Activated CD4-positive, alpha-beta T cell treated with anti-CD3 and anti-CD28 coated beads, Interleukin-2, amount 50 U/mL, for 48 hours (primary cell): ENCODE measurements around the gene ZBTB46.
"Not testable (repeated sequence)": the region's sequence is repeated elsewhere in the genome, so short reads cannot be mapped to it uniquely, and the experiment has no call there.

Source experiments
- DNase-seq, 2 experiments: peaks; one replicate each; pipeline ENCODE4 v3.0.0-alpha.2; 2020

ZBTB46 gene

GRCh38 chr20:63732118-63733095 is 98.7 kb downstream of the ZBTB46 start:
- DNase-seq = no peak

GRCh38 chr20:63731410-63731809 is 99.7 kb downstream of the ZBTB46 start:
- DNase-seq = no peak

GRCh38 chr20:63730189-63730733 is 100.8 kb downstream of the ZBTB46 start:
- DNase-seq = not testable (repeated sequence)

- not testable (repeated sequence) for DNase-seq
These were observed 108.0 kb downstream of the ZBTB46 start for GRCh38 chr20:63722967-63723622.

GRCh38 chr20:63718996-63719395 is 112.1 kb downstream of the ZBTB46 start:
- DNase-seq = no peak

- DNase-seq = no peak
These were observed 116.2 kb downstream of the ZBTB46 start for GRCh38 chr20:63714858-63715257.

- DNase-seq = no peak
These were observed 118.9 kb downstream of the ZBTB46 start for GRCh38 chr20:63712191-63712590.

- no peak for DNase-seq
These were observed 119.9 kb downstream of the ZBTB46 start for GRCh38 chr20:63711085-63711645.

- no peak for DNase-seq
These were observed 121.9 kb downstream of the ZBTB46 start for GRCh38 chr20:63709149-63709527.

GRCh38 chr20:63708301-63709148 is 122.5 kb downstream of the ZBTB46 start:
- no peak for DNase-seq

GRCh38 chr20:63707558-63708300 is 123.3 kb downstream of the ZBTB46 start, which contains the start of the genes ARFRP1 and ZGPAT:
Gene ARFRP1 (minus strand): TSS chr20:63707976. CDS start chr20:63707091, 885 bp downstream.
Gene ZGPAT (plus strand): TSS chr20:63708039. CDS start chr20:63708581, 542 bp downstream.
- peak; percentile 86 to 88 for DNase-seq

GRCh38 chr20:63706852-63707557 is 124.1 kb downstream of the ZBTB46 start:
- peak; percentile 66 to 76 for DNase-seq

- no peak for DNase-seq
These were observed 124.9 kb downstream of the ZBTB46 start for GRCh38 chr20:63706027-63706695.

GRCh38 chr20:63705232-63706026 is 125.6 kb downstream of the ZBTB46 start:
- DNase-seq = no peak

- no peak for DNase-seq
These were observed 126.3 kb downstream of the ZBTB46 start for GRCh38 chr20:63704749-63705117.

- DNase-seq = no peak
These were observed 126.9 kb downstream of the ZBTB46 start for GRCh38 chr20:63703976-63704748.

GRCh38 chr20:63703471-63703975 is 127.5 kb downstream of the ZBTB46 start:
- no peak for DNase-seq

GRCh38 chr20:63702751-63703470 is 128.2 kb downstream of the ZBTB46 start:
- DNase-seq = no peak
